ENCODE measurements around the gene RNU1-1. TPM values are rescaled to one million over a fixed set of nuclear protein-coding genes. Genes with fewer than 3 reads are reported as not detected.
A peak's percentile ranks its signal among the peaks of the same experiment; 100 is the strongest.
"Not testable (repeated sequence)": the region's sequence is repeated elsewhere in the genome, so short reads cannot be mapped to it uniquely, and the experiment has no call there.

The RNU1-1 gene
- 1,000 to 10,000 TPM; 2,316 to 2,477 TPM for total RNA-seq

DNA sequence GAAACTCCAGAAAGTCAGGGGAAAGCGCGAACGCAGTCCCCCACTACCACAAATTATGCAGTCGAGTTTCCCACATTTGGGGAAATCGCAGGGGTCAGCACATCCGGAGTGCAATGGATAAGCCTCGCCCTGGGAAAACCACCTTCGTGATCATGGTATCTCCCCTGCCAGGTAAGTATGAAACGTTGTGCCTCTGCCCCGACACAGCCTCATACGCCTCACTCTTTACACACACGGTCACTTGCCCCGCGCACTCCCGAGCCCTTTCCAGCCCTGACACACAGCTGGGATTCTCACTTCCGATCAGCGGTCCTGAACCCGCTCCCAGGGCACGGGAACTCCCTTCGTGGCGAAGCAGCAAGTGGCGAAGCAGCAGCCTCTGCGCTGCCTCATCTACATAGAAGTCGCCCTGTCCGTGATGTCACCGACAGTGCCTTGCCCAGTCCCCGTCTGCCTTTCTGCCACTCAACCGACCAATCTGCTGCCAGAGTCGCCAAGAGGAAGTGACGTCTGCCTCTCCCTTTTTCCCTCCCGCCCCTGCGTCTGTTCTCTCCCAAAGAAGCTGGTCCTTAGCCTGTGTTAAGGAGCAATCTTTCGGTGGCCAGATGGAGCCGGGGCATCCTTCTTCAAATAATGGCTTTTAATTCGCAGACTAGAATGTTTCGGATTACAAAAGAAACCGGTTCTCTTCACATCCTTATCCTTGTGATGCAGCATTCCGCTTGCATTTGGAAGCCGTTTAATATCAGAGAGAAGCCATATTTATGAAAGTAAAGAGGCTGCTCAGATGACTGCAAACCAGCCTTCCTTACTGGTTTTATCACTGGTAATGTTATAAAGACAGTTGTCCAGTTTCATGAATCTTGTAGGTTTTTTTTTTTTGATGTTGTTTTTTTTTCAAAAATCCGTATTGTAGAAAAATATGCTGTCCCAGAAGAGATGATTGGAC is at the start of gene RNU1-1:
TSS of gene RNU1-1 (minus strand) at position 179 of the 949 bp plus-strand sequence.
- peaks cover 13% of the 10 kb centered on the region for H3K27me3 Mint-ChIP-seq
- H3K36me3 Mint-ChIP-seq (ENCODE audit: low read depth); H3K9me3 Mint-ChIP-seq; H3K4me3 Mint-ChIP-seq; H3K4me1 Mint-ChIP-seq; CTCF ChIA-PET; H3K27ac Mint-ChIP-seq: not testable (repeated sequence)
- DNase-seq: peak; percentile 85
- POLR2A ChIA-PET: interaction anchor here (0.6 to 0.8 kb wide), 5 partner anchors 21 to 391 kb away, joined by 3 to 4 read pairs (median 3); partner anchors contain the start of gene NECAP2

- H3K27me3 Mint-ChIP-seq; H3K4me3 Mint-ChIP-seq; DNase-seq; CTCF ChIA-PET; H3K9me3 Mint-ChIP-seq; POLR2A ChIA-PET; H3K4me1 Mint-ChIP-seq; H3K36me3 Mint-ChIP-seq (ENCODE audit: low read depth); H3K27ac Mint-ChIP-seq: not testable (repeated sequence)
These were observed 47.0 kb upstream of the RNU1-1 start for GRCh38 chr1:16561035-16561434.

DNA sequence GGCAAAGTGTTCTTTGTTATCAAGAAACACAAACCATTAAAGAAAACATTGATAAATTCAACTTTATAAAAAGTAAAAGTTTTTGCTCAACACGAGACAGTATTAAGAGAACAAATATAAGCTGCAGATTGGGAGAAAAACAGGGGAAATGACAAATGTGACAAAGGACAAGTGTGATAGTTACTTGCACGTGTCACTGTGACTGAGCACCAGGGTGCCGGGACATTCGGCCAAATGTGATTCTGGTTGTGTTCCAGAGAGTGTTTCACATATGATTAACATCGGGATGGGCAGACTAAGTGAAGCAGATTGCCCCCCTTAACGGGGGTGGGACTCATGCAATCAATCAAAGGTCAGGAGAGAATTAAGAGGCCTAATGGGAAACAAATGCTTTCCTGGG is 46.4 kb upstream of the RNU1-1 start:
- H3K27ac Mint-ChIP-seq; H3K27me3 Mint-ChIP-seq; H3K4me1 Mint-ChIP-seq; H3K4me3 Mint-ChIP-seq; H3K36me3 Mint-ChIP-seq (ENCODE audit: low read depth); POLR2A ChIA-PET; DNase-seq; CTCF ChIA-PET; H3K9me3 Mint-ChIP-seq: not testable (repeated sequence)

GRCh38 chr1:16559688-16560087 is 45.6 kb upstream of the RNU1-1 start:
- POLR2A ChIA-PET, H3K27ac Mint-ChIP-seq, CTCF ChIA-PET: not testable (repeated sequence)

GRCh38 chr1:16557034-16557433 is 42.9 kb upstream of the RNU1-1 start:
- H3K27ac Mint-ChIP-seq; H3K4me3 Mint-ChIP-seq; H3K4me1 Mint-ChIP-seq; CTCF ChIA-PET; H3K9me3 Mint-ChIP-seq; H3K36me3 Mint-ChIP-seq (ENCODE audit: low read depth); H3K27me3 Mint-ChIP-seq; DNase-seq; POLR2A ChIA-PET: not testable (repeated sequence)

More at GRCh38 chr1:16559688-16560087, 45.6 kb upstream of the RNU1-1 start:
- not testable (repeated sequence) for H3K27me3 Mint-ChIP-seq; H3K4me1 Mint-ChIP-seq; DNase-seq; H3K9me3 Mint-ChIP-seq; H3K36me3 Mint-ChIP-seq (ENCODE audit: low read depth); H3K4me3 Mint-ChIP-seq

DNA sequence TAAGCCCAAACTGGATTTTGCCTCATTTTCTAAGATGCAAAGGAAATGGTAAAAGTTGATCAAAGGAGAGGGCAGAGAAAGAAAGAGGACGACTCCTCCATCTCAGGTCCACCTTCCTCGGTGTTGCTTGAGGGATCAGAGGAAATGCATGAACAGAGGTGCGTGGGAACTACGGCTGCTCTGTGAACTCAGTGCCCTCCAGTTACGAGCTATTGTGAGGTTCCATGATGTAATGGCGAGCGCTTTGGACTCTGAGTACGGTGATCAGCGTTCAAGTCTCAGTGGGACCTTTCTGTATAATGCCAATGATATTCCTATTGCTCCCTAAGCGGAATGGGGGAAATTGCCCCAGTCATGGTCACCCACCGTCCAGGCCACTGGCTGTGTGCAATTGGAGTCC is 39.2 kb upstream of the RNU1-1 start:
- H3K27me3 Mint-ChIP-seq; CTCF ChIA-PET; DNase-seq; POLR2A ChIA-PET; H3K4me3 Mint-ChIP-seq; H3K4me1 Mint-ChIP-seq; H3K36me3 Mint-ChIP-seq (ENCODE audit: low read depth); H3K27ac Mint-ChIP-seq; H3K9me3 Mint-ChIP-seq: not testable (repeated sequence)

GRCh38 chr1:16550212-16550918 is 36.3 kb upstream of the RNU1-1 start:
- H3K27me3 Mint-ChIP-seq: peaks cover 10% of the 10 kb centered on the region
- DNase-seq; H3K9me3 Mint-ChIP-seq; H3K4me3 Mint-ChIP-seq; H3K36me3 Mint-ChIP-seq (ENCODE audit: low read depth); CTCF ChIA-PET; H3K27ac Mint-ChIP-seq; H3K4me1 Mint-ChIP-seq; POLR2A ChIA-PET: not testable (repeated sequence)

DNA sequence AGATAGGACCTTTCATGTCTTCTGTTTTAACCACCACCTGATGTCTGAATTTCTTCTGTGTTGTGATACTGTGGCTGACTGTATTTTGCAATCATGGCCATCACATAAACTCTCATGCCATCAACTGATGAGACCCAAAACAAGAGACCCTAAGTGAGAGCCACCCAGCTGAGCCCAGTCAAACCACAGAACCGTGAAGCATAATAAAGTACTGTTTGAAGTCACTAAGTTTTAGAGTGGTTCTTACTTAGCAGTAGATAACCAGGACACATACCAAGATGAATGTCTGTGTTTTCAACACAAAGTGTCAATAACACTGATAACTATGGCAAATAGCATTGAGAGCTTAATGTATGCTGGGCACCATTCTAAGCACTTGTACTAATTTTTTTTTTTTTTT is 35.5 kb upstream of the RNU1-1 start:
- H3K4me3 Mint-ChIP-seq; CTCF ChIA-PET; DNase-seq; H3K4me1 Mint-ChIP-seq; POLR2A ChIA-PET; H3K27ac Mint-ChIP-seq; H3K36me3 Mint-ChIP-seq (ENCODE audit: low read depth); H3K9me3 Mint-ChIP-seq: not testable (repeated sequence)
- peaks cover 18% of the 10 kb centered on the region for H3K27me3 Mint-ChIP-seq

DNA sequence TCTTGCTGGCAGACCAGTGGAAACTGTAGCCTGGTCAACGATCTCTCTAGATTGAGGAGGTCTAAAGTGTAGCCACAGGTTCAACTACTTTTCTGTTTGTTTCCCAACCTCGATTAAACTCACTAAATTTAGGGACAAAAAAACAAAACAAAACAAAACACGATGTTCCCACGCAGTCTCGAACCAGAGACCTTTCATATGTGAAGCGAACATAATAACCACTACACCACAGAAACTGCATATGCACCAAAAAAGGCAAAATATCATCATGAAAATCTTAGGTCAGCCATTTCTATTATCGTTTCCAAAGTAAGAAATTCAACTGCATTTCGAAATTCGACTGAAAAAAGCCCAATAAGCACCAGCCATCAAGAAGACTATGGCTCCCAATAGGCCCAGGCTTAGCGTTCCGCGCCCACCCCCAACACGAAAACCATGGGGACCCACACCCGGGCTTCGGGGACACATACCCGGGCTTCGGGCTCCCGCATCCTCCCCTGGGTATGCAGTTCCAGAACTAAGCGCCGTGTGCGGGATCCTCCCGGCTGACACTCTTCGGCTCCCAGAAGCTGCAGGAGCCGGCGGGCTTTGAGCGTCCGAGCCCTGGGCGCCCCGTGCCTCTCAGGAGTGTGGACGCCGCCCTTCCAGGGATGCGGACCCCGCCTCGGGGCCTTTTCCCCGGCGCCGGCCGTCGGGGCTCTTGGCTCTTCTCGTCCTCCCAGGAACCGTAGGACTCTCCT is 33.6 kb upstream of the RNU1-1 start:
- CTCF ChIA-PET; H3K27ac Mint-ChIP-seq; DNase-seq; POLR2A ChIA-PET; H3K36me3 Mint-ChIP-seq (ENCODE audit: low read depth); H3K4me3 Mint-ChIP-seq; H3K9me3 Mint-ChIP-seq; H3K4me1 Mint-ChIP-seq: not testable (repeated sequence)
- peaks cover 22% of the 10 kb centered on the region for H3K27me3 Mint-ChIP-seq

DNA sequence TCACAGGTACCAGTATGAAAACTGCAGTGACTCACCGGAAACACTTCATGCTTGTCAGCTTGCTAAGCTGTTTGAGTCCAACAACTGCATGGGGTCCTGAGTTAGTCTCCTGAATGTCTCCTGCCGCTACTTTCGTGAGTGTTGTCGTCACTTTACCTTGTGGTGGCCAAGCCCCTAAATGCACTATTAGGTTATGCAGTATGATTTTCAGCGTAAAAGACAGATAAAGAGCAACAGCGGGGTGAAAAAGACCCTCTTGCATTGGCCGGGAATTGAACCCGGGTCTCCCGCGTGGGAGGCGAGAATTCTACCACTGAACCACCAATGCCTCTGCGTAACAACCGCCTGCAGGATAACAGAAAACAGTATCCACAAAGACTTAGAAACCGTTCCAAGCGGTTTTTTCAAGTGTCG is 31.6 kb upstream of the RNU1-1 start:
- CTCF ChIA-PET; DNase-seq; H3K36me3 Mint-ChIP-seq (ENCODE audit: low read depth); H3K27ac Mint-ChIP-seq; H3K9me3 Mint-ChIP-seq; POLR2A ChIA-PET; H3K4me3 Mint-ChIP-seq; H3K4me1 Mint-ChIP-seq: not testable (repeated sequence)
- peaks cover 27% of the 10 kb centered on the region for H3K27me3 Mint-ChIP-seq

GRCh38 chr1:16540421-16540893 is 26.4 kb upstream of the RNU1-1 start:
- H3K4me3 Mint-ChIP-seq, CTCF ChIA-PET, POLR2A ChIA-PET: not testable (repeated sequence)

GRCh38 chr1:16537528-16537927 is 23.4 kb upstream of the RNU1-1 start:
- H3K27ac Mint-ChIP-seq; DNase-seq; H3K4me3 Mint-ChIP-seq; H3K9me3 Mint-ChIP-seq; H3K4me1 Mint-ChIP-seq; POLR2A ChIA-PET; H3K36me3 Mint-ChIP-seq (ENCODE audit: low read depth); CTCF ChIA-PET: not testable (repeated sequence)
- H3K27me3 Mint-ChIP-seq: peaks cover 30% of the 10 kb centered on the region

More at GRCh38 chr1:16540421-16540893, 26.4 kb upstream of the RNU1-1 start:
- H3K9me3 Mint-ChIP-seq; H3K4me1 Mint-ChIP-seq; H3K27ac Mint-ChIP-seq; DNase-seq; H3K36me3 Mint-ChIP-seq (ENCODE audit: low read depth): not testable (repeated sequence)
- peaks cover 30% of the 10 kb centered on the region for H3K27me3 Mint-ChIP-seq

- POLR2A ChIA-PET; H3K4me1 Mint-ChIP-seq; H3K9me3 Mint-ChIP-seq; H3K36me3 Mint-ChIP-seq (ENCODE audit: low read depth); CTCF ChIA-PET; DNase-seq; H3K4me3 Mint-ChIP-seq; H3K27ac Mint-ChIP-seq: not testable (repeated sequence)
- H3K27me3 Mint-ChIP-seq: peaks cover 35% of the 10 kb centered on the region
These were observed 22.7 kb upstream of the RNU1-1 start for GRCh38 chr1:16536796-16537195.

Measured in activated CD4-positive, alpha-beta T cell treated with anti-CD3 and anti-CD28 coated beads, Interleukin-2, amount 10 ng/mL, durations not matched to agents 7 days and 5 days (primary cell).